Measurements from ENCODE around the gene GMPPB. TPM values are rescaled to one million over a fixed set of nuclear protein-coding genes. Genes with fewer than 3 reads are reported as not detected.
"Not testable (repeated sequence)": the region's sequence is repeated elsewhere in the genome, so short reads cannot be mapped to it uniquely, and the experiment has no call there.

Gene GMPPB
- polyA plus RNA-seq, 1 donor from 2014 or later, result 27.5 TPM

GRCh38 chr3:49700014-49700413 is 23.7 kb downstream of the GMPPB start:
- no peak overlapping the region for H3K27ac Mint-ChIP-seq
- no peaks in the 10 kb centered on the region for H3K4me1 Mint-ChIP-seq
- H3K4me3 Mint-ChIP-seq, result no peak overlapping the region
- no peaks in the 10 kb centered on the region for H3K36me3 Mint-ChIP-seq
- H3K9me3 Mint-ChIP-seq, result no peaks in the 10 kb centered on the region
- no peaks in the 10 kb centered on the region for H3K27me3 Mint-ChIP-seq

- H3K4me3 Mint-ChIP-seq, result no peak overlapping the region
These were observed 24.3 kb downstream of the GMPPB start for GRCh38 chr3:49699281-49699979.

GRCh38 chr3:49695350-49696015 is 28.3 kb downstream of the GMPPB start:
- H3K9me3 Mint-ChIP-seq, H3K36me3 Mint-ChIP-seq, H3K4me1 Mint-ChIP-seq, H3K27ac Mint-ChIP-seq, H3K4me3 Mint-ChIP-seq, H3K27me3 Mint-ChIP-seq: not testable (repeated sequence)

More at GRCh38 chr3:49699281-49699979, 24.3 kb downstream of the GMPPB start:
- H3K27ac Mint-ChIP-seq, result peak overlapping the region in 1 of 3 donors; percentile 31
- H3K36me3 Mint-ChIP-seq, result no peaks in the 10 kb centered on the region
- H3K4me1 Mint-ChIP-seq, result no peaks in the 10 kb centered on the region
- no peaks in the 10 kb centered on the region for H3K27me3 Mint-ChIP-seq
- H3K9me3 Mint-ChIP-seq, result no peaks in the 10 kb centered on the region

GRCh38 chr3:49694409-49695070 is 29.2 kb downstream of the GMPPB start:
- Mint-ChIP-seq H3K27ac (peak overlapping the region in 1 of 3 donors; percentile 57), H3K4me1 (peaks cover 12 to 14% (median 12%) of the 10 kb centered on the region in 3 donors)
- H3K36me3 Mint-ChIP-seq, H3K27me3 Mint-ChIP-seq, H3K9me3 Mint-ChIP-seq, H3K4me3 Mint-ChIP-seq: not testable (repeated sequence)

GRCh38 chr3:49691481-49691880 is 32.3 kb downstream of the GMPPB start:
- Mint-ChIP-seq H3K4me3 (peak overlapping the region in 1 of 4 donors; percentile 58), H3K4me1 (peaks cover 12 to 22% (median 15%) of the 10 kb centered on the region in 3 donors), H3K27ac (peak overlapping the region in 1 of 3 donors; percentile 96)
- H3K36me3 Mint-ChIP-seq, H3K27me3 Mint-ChIP-seq, H3K9me3 Mint-ChIP-seq: not testable (repeated sequence)

GRCh38 chr3:49690856-49691255 is 32.9 kb downstream of the GMPPB start:
- not testable (repeated sequence) for H3K36me3 Mint-ChIP-seq

GRCh38 chr3:49689908-49690624 is 33.7 kb downstream of the GMPPB start:
- not testable (repeated sequence) for H3K27me3 Mint-ChIP-seq, H3K9me3 Mint-ChIP-seq, H3K36me3 Mint-ChIP-seq
- peak overlapping the region; percentile 96 to 99 (median 98) for H3K4me3 Mint-ChIP-seq
- peaks cover 12 to 22% (median 17%) of the 10 kb centered on the region in 3 donors for H3K4me1 Mint-ChIP-seq
- H3K27ac Mint-ChIP-seq, result peak overlapping the region; percentile 96 to 98 (median 97)

More at GRCh38 chr3:49690856-49691255, 32.9 kb downstream of the GMPPB start:
- not testable (repeated sequence) for H3K27me3 Mint-ChIP-seq, H3K9me3 Mint-ChIP-seq
- H3K4me1 Mint-ChIP-seq, result peaks cover 12 to 22% (median 17%) of the 10 kb centered on the region in 3 donors
- peak overlapping the region in 1 of 3 donors; percentile 96 for H3K27ac Mint-ChIP-seq
- peak overlapping the region; percentile 1 to 99 (median 70) for H3K4me3 Mint-ChIP-seq

- peak within 1 kb of the TSS; percentile 96 to 99 (median 98) for H3K4me3 Mint-ChIP-seq
- peaks cover 12 to 22% (median 17%) of the 10 kb centered on the region in 3 donors for H3K4me1 Mint-ChIP-seq
- no peaks in the 10 kb centered on the region for H3K9me3 Mint-ChIP-seq
- peaks cover 8% of the 10 kb centered on the region for H3K27me3 Mint-ChIP-seq
- peaks cover 2% of the 10 kb centered on the region for H3K36me3 Mint-ChIP-seq
- peak within 1 kb of the TSS; percentile 96 to 98 (median 97) for H3K27ac Mint-ChIP-seq
These were observed 34.5 kb downstream of the GMPPB start, which contains the start of the genes MST1 and RNF123 for GRCh38 chr3:49689046-49689907. Gene MST1 (minus strand): TSS chr3:49689474. CDS start chr3:49688691, 783 bp downstream. Gene RNF123 (plus strand): TSS chr3:49689557. CDS start chr3:49691166, 1,609 bp downstream.

GRCh38 chr3:49688338-49689045 is 35.3 kb downstream of the GMPPB start:
- H3K27ac Mint-ChIP-seq, result peak overlapping the region; percentile 96 to 98 (median 97)
- peak overlapping the region; percentile 96 to 99 (median 98) for H3K4me3 Mint-ChIP-seq
- not testable (repeated sequence) for H3K36me3 Mint-ChIP-seq, H3K9me3 Mint-ChIP-seq, H3K27me3 Mint-ChIP-seq
- peaks cover 12 to 22% (median 15%) of the 10 kb centered on the region in 3 donors for H3K4me1 Mint-ChIP-seq

GRCh38 chr3:49687424-49687795 is 36.3 kb downstream of the GMPPB start:
- not testable (repeated sequence) for H3K27me3 Mint-ChIP-seq, H3K9me3 Mint-ChIP-seq, H3K36me3 Mint-ChIP-seq
- H3K4me3 Mint-ChIP-seq, result peak overlapping the region in 3 of 4 donors; percentile 12 to 96 (median 77)
- H3K27ac Mint-ChIP-seq, result peak overlapping the region in 1 of 3 donors; percentile 88
- H3K4me1 Mint-ChIP-seq, result peaks cover 9 to 18% (median 13%) of the 10 kb centered on the region in 3 donors

GRCh38 chr3:49686769-49687423 is 36.9 kb downstream of the GMPPB start:
- not testable (repeated sequence) for H3K9me3 Mint-ChIP-seq, H3K36me3 Mint-ChIP-seq, H3K27me3 Mint-ChIP-seq
- peaks cover 9 to 17% (median 13%) of the 10 kb centered on the region in 3 donors for H3K4me1 Mint-ChIP-seq
- peak overlapping the region; percentile 71 to 96 (median 78) for H3K4me3 Mint-ChIP-seq
- H3K27ac Mint-ChIP-seq, result peak overlapping the region in 2 of 3 donors; percentile 13 to 88

- H3K4me3 Mint-ChIP-seq, result peak overlapping the region in 3 of 4 donors; percentile 71 to 83 (median 78)
- H3K9me3 Mint-ChIP-seq, H3K27me3 Mint-ChIP-seq, H3K36me3 Mint-ChIP-seq: not testable (repeated sequence)
- peaks cover 9 to 17% (median 13%) of the 10 kb centered on the region in 3 donors for H3K4me1 Mint-ChIP-seq
- H3K27ac Mint-ChIP-seq, result peak overlapping the region in 2 of 3 donors; percentile 13 to 88
These were observed 37.4 kb downstream of the GMPPB start for GRCh38 chr3:49686346-49686745.

- Mint-ChIP-seq H3K4me3 (peak overlapping the region in 1 of 4 donors; percentile 52), H3K4me1 (peaks cover 8 to 17% (median 10%) of the 10 kb centered on the region in 3 donors)
- H3K27ac Mint-ChIP-seq, H3K27me3 Mint-ChIP-seq, H3K9me3 Mint-ChIP-seq, H3K36me3 Mint-ChIP-seq: not testable (repeated sequence)
These were observed 37.9 kb downstream of the GMPPB start for GRCh38 chr3:49685846-49686245.

Data from IgD-negative memory B cell (primary cell).